GM21515 (cell line): ENCODE data around the gene DNAJC5G.
"Not testable (repeated sequence)": the region's sequence is repeated elsewhere in the genome, so short reads cannot be mapped to it uniquely, and the experiment has no call there.

Experiments used
- ATAC-seq: cut with Tn5 transposase; IDR thresholded peaks from one replicate; pipeline ENCODE4 v1.9.1; 2021; ENCODE audit not compliant: unreplicated experiment

The DNAJC5G gene

GRCh38 chr2:27307545-27308358 lies 32.5 kb downstream of the DNAJC5G start:
- no peak for ATAC-seq

- ATAC-seq: no peak
Observed at GRCh38 chr2:27308359-27308881, 33.2 kb downstream of the DNAJC5G start, which contains the start of gene UCN. TSS of gene UCN (minus strand) at chr2:27308445. CDS start at chr2:27307895, 550 bp downstream.

- ATAC-seq: no peak
Observed at GRCh38 chr2:27309651-27310050, 34.4 kb downstream of the DNAJC5G start.

GRCh38 chr2:27312152-27312551 lies 36.9 kb downstream of the DNAJC5G start:
- no peak for ATAC-seq

GRCh38 chr2:27313882-27314645 lies 38.8 kb downstream of the DNAJC5G start:
- no peak for ATAC-seq

- no peak for ATAC-seq
Observed at GRCh38 chr2:27314709-27315108, 39.5 kb downstream of the DNAJC5G start.

GRCh38 chr2:27315122-27315521 lies 39.9 kb downstream of the DNAJC5G start:
- no peak for ATAC-seq

- no peak for ATAC-seq
Observed at GRCh38 chr2:27316655-27317412, 41.6 kb downstream of the DNAJC5G start.

GRCh38 chr2:27319839-27320238 lies 44.6 kb downstream of the DNAJC5G start:
- ATAC-seq: not testable (repeated sequence)

- no peak for ATAC-seq
Observed at GRCh38 chr2:27320958-27321543, 45.8 kb downstream of the DNAJC5G start.

- ATAC-seq: peak; percentile 6
Observed at GRCh38 chr2:27322301-27322765, 47.1 kb downstream of the DNAJC5G start.

- peak; percentile 88 for ATAC-seq
Observed at GRCh38 chr2:27322766-27323595, 47.7 kb downstream of the DNAJC5G start, which contains the start of gene MPV17. TSS of gene MPV17 (minus strand) at chr2:27323097. CDS start at chr2:27322517, 580 bp downstream.

GRCh38 chr2:27323596-27324285 lies 48.5 kb downstream of the DNAJC5G start:
- no peak for ATAC-seq

GRCh38 chr2:27324720-27325119 lies 49.5 kb downstream of the DNAJC5G start:
- no peak for ATAC-seq
